ENCODE results near the gene MATN1.
"Not testable (repeated sequence)": the region's sequence is repeated elsewhere in the genome, so short reads cannot be mapped to it uniquely, and the experiment has no call there.

MATN1 gene

GRCh38 chr1:30723331-30723755 lies at the start of gene MATN1:
MATN1 (minus strand) TSS chr1:30723585; CDS start chr1:30723551, 34 bp downstream.
- no peak for DNase-seq (ENCODE audit: low spot score)

GRCh38 chr1:30771005-30771404 lies 47.6 kb upstream of the MATN1 start:
- no peak for DNase-seq (ENCODE audit: low spot score)

- DNase-seq (ENCODE audit: low spot score), result no peak
These were observed 46.8 kb upstream of the MATN1 start for GRCh38 chr1:30770150-30770549.

GRCh38 chr1:30768830-30769718 lies 45.7 kb upstream of the MATN1 start:
- DNase-seq (ENCODE audit: low spot score), result no peak

GRCh38 chr1:30768159-30768829 lies 44.9 kb upstream of the MATN1 start:
- DNase-seq (ENCODE audit: low spot score), result no peak

GRCh38 chr1:30766948-30767347 lies 43.6 kb upstream of the MATN1 start:
- not testable (repeated sequence) for DNase-seq (ENCODE audit: low spot score)

- DNase-seq (ENCODE audit: low spot score), result no peak
These were observed 42.4 kb upstream of the MATN1 start for GRCh38 chr1:30765556-30766434.

- DNase-seq (ENCODE audit: low spot score), result no peak
These were observed 41.7 kb upstream of the MATN1 start for GRCh38 chr1:30764939-30765555.

GRCh38 chr1:30764396-30764795 lies 41.0 kb upstream of the MATN1 start:
- no peak for DNase-seq (ENCODE audit: low spot score)

GRCh38 chr1:30763651-30764248 lies 40.4 kb upstream of the MATN1 start:
- DNase-seq (ENCODE audit: low spot score), result no peak

GRCh38 chr1:30762930-30763650 lies 39.7 kb upstream of the MATN1 start:
- no peak for DNase-seq (ENCODE audit: low spot score)

- DNase-seq (ENCODE audit: low spot score), result no peak
These were observed 39.0 kb upstream of the MATN1 start for GRCh38 chr1:30762152-30762929.

- no peak for DNase-seq (ENCODE audit: low spot score)
These were observed 38.2 kb upstream of the MATN1 start for GRCh38 chr1:30761381-30762151.

- no peak for DNase-seq (ENCODE audit: low spot score)
These were observed 37.4 kb upstream of the MATN1 start for GRCh38 chr1:30760596-30761324.

GRCh38 chr1:30759718-30760281 lies 36.4 kb upstream of the MATN1 start:
- DNase-seq (ENCODE audit: low spot score), result peak; percentile 63

GRCh38 chr1:30758785-30759380 lies 35.5 kb upstream of the MATN1 start:
- DNase-seq (ENCODE audit: low spot score), result no peak

- no peak for DNase-seq (ENCODE audit: low spot score)
These were observed 34.8 kb upstream of the MATN1 start for GRCh38 chr1:30758121-30758688.
